HepG2 (cell line): ENCODE results near the gene CDH1. TPM values are rescaled to one million over a fixed set of nuclear protein-coding genes. Genes with fewer than 3 reads are reported as not detected.
A peak's percentile ranks its signal among the peaks of the same experiment; 100 is the strongest.

ENCODE experiments used
- CREM ChIP-seq, 2 experiments: sonication (generic) in 1 of 2; formaldehyde crosslinking in 1 of 2; IDR thresholded peaks; 2 replicates each; pipeline versions ENCODE4 v1.4.0 to v1.6.1; 2016 to 2020; ENCODE audit warnings: antibody characterized with exemption in 1 of 2, mild to moderate bottlenecking in 1 of 2, missing genetic modification reagents in 1 of 2
- FOXA1 ChIP-seq, 2 experiments: fragments of 450-650 bp in 1 of 2; sonication (generic) in 1 of 2; formaldehyde crosslinking in 1 of 2; IDR thresholded peaks; 2 replicates each; pipeline versions ENCODE4 v1.4.0 to v1.6.1; 2016 to 2020; ENCODE audit warnings: missing genetic modification reagents in 1 of 2
- FOXJ3 ChIP-seq: sonication (generic); formaldehyde crosslinking; IDR thresholded peaks from 2 replicates; pipeline ENCODE4 v1.4.0; 2020; ENCODE audit warnings: missing genetic modification reagents, mild to moderate bottlenecking, borderline replicate concordance
- GATAD1 ChIP-seq: IDR thresholded peaks from 2 replicates; pipeline ENCODE4 v1.6.1; 2016; ENCODE audit warnings: missing genetic modification reagents, missing compliant biosample characterization
- GTF2F1 ChIP-seq: fragments of 150-350 bp; IDR thresholded peaks from 2 replicates; pipeline ENCODE4 v1.6.1; 2014; ENCODE audit warnings: low read length
- KLF9 ChIP-seq: IDR thresholded peaks from 2 replicates; pipeline ENCODE4 v1.6.1; 2016; ENCODE audit warnings: low read depth
- MIER2 ChIP-seq: IDR thresholded peaks from 2 replicates; pipeline ENCODE4 v1.6.1; 2016; ENCODE audit warnings: missing biosample characterization, missing genetic modification reagents
- REPIN1 ChIP-seq: sonication (generic); formaldehyde crosslinking; IDR thresholded peaks from 2 replicates; pipeline ENCODE4 v1.8.0; 2022; ENCODE audit warnings: missing genetic modification reagents, low read depth, mild to moderate bottlenecking, borderline replicate concordance
- SATB2 ChIP-seq: sonication (generic); formaldehyde crosslinking; IDR thresholded peaks from 2 replicates; pipeline ENCODE4 v1.5.0; 2020; ENCODE audit warnings: missing genetic modification reagents
- SOX6 ChIP-seq, 2 experiments: fragments of 450-650 bp in 1 of 2; sonication (generic) in 1 of 2; formaldehyde crosslinking in 1 of 2; IDR thresholded peaks; 2 replicates each; pipeline versions ENCODE4 v1.4.0 to v1.6.1; 2017 to 2020; ENCODE audit warnings: antibody characterized with exemption in 1 of 2, mild to moderate bottlenecking in 1 of 2, missing genetic modification reagents in 1 of 2
- ZNF644 ChIP-seq: IDR thresholded peaks from 2 replicates; pipeline ENCODE4 v1.6.1; 2016; ENCODE audit warnings: low read depth
- ZNF678 ChIP-seq: sonication (generic); formaldehyde crosslinking; IDR thresholded peaks from 2 replicates; pipeline ENCODE4 v1.4.0; 2020; ENCODE audit warnings: mild to moderate bottlenecking, missing genetic modification reagents
- ZNF776 ChIP-seq: sonication (generic); formaldehyde crosslinking; IDR thresholded peaks from 2 replicates; pipeline ENCODE4 v1.4.0; 2020; ENCODE audit warnings: mild to moderate bottlenecking, missing genetic modification reagents
- ZNF850 ChIP-seq: sonication (generic); formaldehyde crosslinking; conservative IDR thresholded peaks from 2 replicates; pipeline ENCODE4 v1.9.0; 2021; ENCODE audit warnings: mild to moderate bottlenecking, missing genetic modification reagents
- polyA plus RNA-seq, 8 experiments: library from polyadenylated mRNA; depleted of rRNA in 3 of 8; stranded (reverse) in 7 of 8; unstranded in 1 of 8; fragments of >200 nt; fragmentation: Illumina TruSeq in 4 of 8; extraction: Trizol in 4 of 8; gene quantifications; 2 replicates each; pipeline versions ENCODE4 v1.2.1 to v1.2.3, GENCODE V29; 2011 to 2016; ENCODE audit warnings: low read depth in 4 of 8, missing spikeins in 1 of 8, mixed read lengths in 1 of 8; ENCODE audit not compliant: insufficient read depth in 1 of 8
- total RNA-seq, 5 experiments: library from RNA; depleted of rRNA; stranded (reverse); fragments of >200 nt; fragmentation: Illumina TruSeq; extraction: Trizol; gene quantifications; 2 replicates each; pipeline ENCODE4 v1.2.3, GENCODE V29; 2016; ENCODE audit warnings: low read depth in 1 of 5
- TF ChIP-seq, protein P1 (sequence below), 2 experiments: sonication (generic) in 1 of 2; formaldehyde crosslinking in 1 of 2; IDR thresholded peaks; 2 replicates each; pipeline versions ENCODE4 v1.6.1 to v1.9.0; 2014 to 2022; ENCODE audit warnings: antibody characterized with exemption in 1 of 2, borderline replicate concordance in 1 of 2, inconsistent platforms in 1 of 2, low read depth in 1 of 2, missing genetic modification reagents in 1 of 2
- TF ChIP-seq, protein P2 (sequence below): sonication (generic); formaldehyde crosslinking; IDR thresholded peaks from 2 replicates; pipeline ENCODE4 v1.4.0; 2020; ENCODE audit warnings: low read depth, missing genetic modification reagents
- TF ChIP-seq, protein P3 (sequence below): sonication (generic); formaldehyde crosslinking; IDR thresholded peaks from 2 replicates; pipeline ENCODE4 v1.9.0; 2021; ENCODE audit warnings: missing genetic modification reagents, mild to moderate bottlenecking, borderline replicate concordance

CDH1 gene
- total and polyA plus RNA-seq, 2 of the 13 experiments (the other 11 are each of a cell fraction or from before 2014, with no cell fraction given) = 0.95 to 9.8 TPM

DNA sequence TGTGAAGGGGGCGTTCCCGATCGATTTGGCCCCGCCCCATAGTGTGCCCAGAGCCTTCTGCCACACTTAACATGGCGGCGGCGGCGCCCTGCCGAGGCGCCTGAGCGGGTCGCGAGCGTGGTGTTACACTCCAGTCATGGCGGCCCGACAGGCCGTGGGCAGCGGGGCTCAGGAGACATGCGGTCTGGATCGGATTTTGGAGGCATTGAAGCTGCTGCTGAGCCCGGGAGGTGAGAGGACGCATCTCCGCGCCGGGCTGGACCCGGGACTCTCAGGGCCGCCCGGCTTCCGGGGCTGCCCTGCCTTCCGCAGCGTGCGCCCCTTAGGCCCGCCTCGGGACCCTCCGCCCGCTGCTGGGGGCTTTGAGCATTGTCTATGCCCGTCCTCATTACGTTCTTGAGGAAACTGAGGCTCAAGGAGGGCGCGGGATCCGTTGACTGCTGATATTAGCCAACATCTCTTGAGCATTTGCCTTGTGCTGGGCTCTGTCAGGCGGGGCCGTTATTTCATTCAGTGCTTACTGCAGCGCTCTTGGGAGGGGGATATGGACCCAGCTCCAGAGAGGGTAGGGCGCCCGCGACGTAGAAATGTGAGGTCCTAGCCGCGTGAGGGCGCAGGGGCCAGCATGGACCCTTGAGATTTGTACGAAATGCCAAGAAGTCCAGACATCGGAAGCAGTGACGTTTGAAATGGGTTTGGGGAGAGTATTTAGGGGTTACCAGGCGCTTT is 106.6 kb downstream of the CDH1 start, which contains the start of gene TANGO6 (continued):
- TF ChIP-seq, protein P1, sequence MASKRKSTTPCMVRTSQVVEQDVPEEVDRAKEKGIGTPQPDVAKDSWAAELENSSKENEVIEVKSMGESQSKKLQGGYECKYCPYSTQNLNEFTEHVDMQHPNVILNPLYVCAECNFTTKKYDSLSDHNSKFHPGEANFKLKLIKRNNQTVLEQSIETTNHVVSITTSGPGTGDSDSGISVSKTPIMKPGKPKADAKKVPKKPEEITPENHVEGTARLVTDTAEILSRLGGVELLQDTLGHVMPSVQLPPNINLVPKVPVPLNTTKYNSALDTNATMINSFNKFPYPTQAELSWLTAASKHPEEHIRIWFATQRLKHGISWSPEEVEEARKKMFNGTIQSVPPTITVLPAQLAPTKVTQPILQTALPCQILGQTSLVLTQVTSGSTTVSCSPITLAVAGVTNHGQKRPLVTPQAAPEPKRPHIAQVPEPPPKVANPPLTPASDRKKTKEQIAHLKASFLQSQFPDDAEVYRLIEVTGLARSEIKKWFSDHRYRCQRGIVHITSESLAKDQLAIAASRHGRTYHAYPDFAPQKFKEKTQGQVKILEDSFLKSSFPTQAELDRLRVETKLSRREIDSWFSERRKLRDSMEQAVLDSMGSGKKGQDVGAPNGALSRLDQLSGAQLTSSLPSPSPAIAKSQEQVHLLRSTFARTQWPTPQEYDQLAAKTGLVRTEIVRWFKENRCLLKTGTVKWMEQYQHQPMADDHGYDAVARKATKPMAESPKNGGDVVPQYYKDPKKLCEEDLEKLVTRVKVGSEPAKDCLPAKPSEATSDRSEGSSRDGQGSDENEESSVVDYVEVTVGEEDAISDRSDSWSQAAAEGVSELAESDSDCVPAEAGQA (IDR thresholded peaks at IDR 0.05; ENCODE audit: low read depth) = peak; percentile 90
- TF ChIP-seq, protein P1 (CRISPR knock-in tag; IDR thresholded peaks at IDR 0.05; ENCODE audit: borderline replicate concordance) = no peak
- TF ChIP-seq SATB2 (CRISPR knock-in tag) (0 out of 2 replicates have a peak, but pooled peaks have one; percentile 26), GATAD1 (CRISPR knock-in tag) (peak; percentile 69), SOX6 (IDR thresholded peaks at IDR 0.05) (no peak), SOX6 (CRISPR knock-in tag; IDR thresholded peaks at IDR 0.05) (peak; percentile 65), ZNF776 (CRISPR knock-in tag) (no peak; the same call in 1 of the 2 replicates), FOXJ3 (CRISPR knock-in tag) (peak; percentile 27; the same call in 1 of the 2 replicates), MIER2 (CRISPR knock-in tag) (peak; percentile 40; the same call in 1 of the 2 replicates), ZNF678 (CRISPR knock-in tag) (peak; percentile 90; the same call in 1 of the 2 replicates), GTF2F1 (peak; percentile 7; the same call in 1 of the 2 replicates), CREM (IDR thresholded peaks at IDR 0.05) (peak; percentile 55), CREM (CRISPR knock-in tag; IDR thresholded peaks at IDR 0.05) (0 out of 2 replicates have a peak, but pooled peaks have one; percentile 1), ZNF644 (no peak), KLF9 (CRISPR knock-in tag) (peak; percentile 53; the same call in 1 of the 2 replicates), REPIN1 (CRISPR knock-in tag) (no peak; the same call in 1 of the 2 replicates), ZNF850 (CRISPR knock-in tag) (no peak), FOXA1 (IDR thresholded peaks at IDR 0.05) (no peak), FOXA1 (CRISPR knock-in tag; IDR thresholded peaks at IDR 0.05) (peak; percentile 83)
- TF ChIP-seq, protein P2, sequence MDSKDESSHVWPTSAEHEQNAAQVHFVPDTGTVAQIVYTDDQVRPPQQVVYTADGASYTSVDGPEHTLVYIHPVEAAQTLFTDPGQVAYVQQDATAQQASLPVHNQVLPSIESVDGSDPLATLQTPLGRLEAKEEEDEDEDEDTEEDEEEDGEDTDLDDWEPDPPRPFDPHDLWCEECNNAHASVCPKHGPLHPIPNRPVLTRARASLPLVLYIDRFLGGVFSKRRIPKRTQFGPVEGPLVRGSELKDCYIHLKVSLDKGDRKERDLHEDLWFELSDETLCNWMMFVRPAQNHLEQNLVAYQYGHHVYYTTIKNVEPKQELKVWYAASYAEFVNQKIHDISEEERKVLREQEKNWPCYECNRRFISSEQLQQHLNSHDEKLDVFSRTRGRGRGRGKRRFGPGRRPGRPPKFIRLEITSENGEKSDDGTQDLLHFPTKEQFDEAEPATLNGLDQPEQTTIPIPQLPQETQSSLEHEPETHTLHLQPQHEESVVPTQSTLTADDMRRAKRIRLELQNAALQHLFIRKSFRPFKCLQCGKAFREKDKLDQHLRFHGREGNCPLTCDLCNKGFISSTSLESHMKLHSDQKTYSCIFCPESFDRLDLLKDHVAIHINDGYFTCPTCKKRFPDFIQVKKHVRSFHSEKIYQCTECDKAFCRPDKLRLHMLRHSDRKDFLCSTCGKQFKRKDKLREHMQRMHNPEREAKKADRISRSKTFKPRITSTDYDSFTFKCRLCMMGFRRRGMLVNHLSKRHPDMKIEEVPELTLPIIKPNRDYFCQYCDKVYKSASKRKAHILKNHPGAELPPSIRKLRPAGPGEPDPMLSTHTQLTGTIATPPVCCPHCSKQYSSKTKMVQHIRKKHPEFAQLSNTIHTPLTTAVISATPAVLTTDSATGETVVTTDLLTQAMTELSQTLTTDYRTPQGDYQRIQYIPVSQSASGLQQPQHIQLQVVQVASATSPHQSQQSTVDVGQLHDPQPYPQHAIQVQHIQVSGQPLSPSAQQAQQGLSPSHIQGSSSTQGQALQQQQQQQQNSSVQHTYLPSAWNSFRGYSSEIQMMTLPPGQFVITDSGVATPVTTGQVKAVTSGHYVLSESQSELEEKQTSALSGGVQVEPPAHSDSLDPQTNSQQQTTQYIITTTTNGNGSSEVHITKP (CRISPR knock-in tag) = peak; percentile 73
- TF ChIP-seq, protein P3, sequence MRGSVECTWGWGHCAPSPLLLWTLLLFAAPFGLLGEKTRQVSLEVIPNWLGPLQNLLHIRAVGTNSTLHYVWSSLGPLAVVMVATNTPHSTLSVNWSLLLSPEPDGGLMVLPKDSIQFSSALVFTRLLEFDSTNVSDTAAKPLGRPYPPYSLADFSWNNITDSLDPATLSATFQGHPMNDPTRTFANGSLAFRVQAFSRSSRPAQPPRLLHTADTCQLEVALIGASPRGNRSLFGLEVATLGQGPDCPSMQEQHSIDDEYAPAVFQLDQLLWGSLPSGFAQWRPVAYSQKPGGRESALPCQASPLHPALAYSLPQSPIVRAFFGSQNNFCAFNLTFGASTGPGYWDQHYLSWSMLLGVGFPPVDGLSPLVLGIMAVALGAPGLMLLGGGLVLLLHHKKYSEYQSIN = no peak
